ENCODE data around the gene RHOU.

RHOU gene

DNA sequence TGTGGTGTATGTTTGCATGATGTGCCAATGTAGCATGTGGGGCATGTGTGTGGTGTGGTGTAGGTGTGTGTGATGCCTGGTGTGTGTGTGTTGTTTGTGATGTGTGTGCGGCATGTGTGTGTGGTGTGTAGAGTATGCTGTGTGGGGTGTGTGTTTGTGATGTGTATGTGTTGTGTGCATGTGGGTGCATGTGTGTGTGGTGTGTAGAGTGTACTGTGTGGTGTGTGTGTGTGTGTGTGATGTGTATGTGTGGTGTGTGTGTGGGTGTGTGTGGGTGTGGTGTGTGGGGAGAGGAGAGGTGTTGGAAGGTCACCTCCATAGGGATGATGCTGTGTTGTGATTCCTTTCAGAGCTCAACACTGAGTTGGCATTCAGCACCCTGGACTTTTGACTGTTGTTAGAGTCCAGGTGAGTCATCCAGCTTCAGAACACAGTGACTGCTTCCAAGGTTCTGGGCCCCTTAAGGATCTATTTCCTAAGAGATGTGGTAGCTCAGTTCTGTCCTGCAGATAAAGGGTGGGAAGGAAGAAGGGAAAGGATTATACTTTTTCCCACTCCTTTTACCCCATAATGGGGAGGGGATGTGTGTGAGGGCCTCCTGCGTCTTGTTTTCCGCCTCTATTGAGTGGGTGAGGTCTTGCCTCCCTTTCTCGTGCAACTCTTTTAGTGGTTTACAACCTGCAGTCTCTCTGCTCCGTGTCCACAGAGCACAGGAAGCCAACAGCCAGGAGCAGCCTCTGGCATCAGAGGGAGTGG lies 47.6 kb downstream of the RHOU start:
- in situ Hi-C loops (cut with HindIII; ENCODE audit: low sequenced_read_pairs) = no loop called here

DNA sequence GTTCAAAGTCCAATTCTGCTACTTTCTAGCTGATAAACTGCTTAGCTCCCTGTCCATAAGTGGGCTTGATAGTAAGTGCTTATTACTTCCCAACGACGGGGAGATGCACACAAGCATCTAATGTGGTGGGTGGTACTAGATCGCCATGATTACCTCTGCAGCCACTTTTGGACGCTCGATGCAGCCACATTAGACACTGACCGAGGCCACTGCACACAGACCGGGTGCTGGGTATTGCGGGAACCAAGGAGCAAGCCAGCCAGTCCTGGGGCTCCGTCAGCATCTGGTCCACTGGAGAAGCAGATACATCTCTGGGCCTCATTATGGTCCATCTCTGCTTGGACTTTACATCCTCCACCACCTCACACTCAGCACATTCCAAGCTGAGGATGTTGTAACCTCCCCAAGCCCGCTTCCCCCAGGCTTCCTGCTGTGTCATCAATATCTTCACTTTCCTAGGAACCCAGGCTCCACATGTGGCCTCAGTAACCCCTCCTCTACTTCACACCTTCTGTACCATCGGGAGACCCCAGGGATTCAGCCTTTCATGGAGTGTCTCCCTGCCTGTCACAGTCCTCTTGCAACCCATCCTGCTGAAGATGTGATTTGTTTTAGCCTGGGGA lies 48.2 kb downstream of the RHOU start:
- in situ Hi-C loops (cut with HindIII; ENCODE audit: low sequenced_read_pairs) = no loop called here

DNA sequence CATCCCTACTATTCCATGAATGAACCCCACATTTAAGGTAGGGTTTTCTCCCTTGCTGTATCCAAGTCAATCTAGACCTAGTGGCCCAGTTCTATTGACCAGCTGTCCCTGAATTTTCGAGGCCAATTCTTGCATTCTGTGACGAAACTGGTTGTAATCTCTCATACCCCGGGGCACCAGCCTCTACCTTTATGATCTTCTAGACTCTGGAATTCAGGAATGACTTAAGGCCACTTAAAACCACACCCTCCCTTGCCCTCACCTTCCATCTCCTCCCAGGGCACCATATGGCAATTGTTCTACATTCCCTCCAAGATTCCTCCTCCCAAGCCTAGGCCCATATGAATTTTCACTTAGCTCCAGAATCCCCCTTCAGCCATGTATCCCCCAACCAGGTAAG lies 48.9 kb downstream of the RHOU start:
- in situ Hi-C loops (cut with HindIII; ENCODE audit: low sequenced_read_pairs) = no loop called here

DNA sequence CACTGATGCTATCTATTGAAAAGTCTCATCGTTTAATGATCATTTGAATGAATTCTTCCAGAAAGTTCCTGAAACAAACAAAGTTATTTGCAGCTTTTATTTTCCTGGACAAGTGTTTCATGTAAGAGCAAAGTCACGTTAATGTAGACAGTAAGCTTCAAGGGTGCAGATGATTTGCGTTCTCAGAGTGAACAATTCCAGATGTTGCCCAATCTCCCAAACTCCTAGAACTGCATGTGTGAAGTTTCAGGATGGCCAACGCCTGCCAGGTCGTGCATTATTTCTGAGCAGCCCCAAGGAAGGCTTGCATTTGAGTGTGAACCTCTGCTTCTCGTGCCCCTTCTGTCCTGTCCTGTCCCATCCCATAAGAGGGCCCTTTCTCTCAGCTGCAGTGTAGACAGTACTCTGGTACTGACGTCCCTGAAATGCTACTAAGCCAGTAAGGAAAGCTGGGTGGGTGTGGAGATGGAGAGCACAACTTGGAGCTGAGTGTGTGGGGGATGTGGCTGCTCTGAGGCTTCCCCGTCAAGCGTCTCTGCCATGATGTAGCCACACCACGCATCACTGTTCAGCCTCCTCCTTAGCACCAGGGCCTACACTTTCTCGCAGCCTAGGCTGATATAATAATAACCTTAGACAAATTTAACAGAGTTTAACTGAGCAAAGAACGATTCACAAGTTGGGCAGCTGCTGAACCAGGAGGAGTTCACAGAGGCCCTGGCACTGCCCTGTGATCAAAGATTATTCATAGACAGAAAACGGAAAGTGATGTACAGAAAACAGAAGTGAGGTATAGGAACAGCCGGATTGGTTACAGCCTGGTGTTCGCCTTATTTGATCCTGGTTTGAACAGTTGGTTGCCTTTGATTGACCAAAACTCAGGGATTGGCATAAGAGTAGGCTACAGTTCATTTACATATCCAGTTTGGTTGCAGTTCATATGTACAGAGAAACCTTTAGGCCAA lies 50.4 kb downstream of the RHOU start:
- in situ Hi-C loops (cut with HindIII; ENCODE audit: low sequenced_read_pairs) = no loop called here

DNA sequence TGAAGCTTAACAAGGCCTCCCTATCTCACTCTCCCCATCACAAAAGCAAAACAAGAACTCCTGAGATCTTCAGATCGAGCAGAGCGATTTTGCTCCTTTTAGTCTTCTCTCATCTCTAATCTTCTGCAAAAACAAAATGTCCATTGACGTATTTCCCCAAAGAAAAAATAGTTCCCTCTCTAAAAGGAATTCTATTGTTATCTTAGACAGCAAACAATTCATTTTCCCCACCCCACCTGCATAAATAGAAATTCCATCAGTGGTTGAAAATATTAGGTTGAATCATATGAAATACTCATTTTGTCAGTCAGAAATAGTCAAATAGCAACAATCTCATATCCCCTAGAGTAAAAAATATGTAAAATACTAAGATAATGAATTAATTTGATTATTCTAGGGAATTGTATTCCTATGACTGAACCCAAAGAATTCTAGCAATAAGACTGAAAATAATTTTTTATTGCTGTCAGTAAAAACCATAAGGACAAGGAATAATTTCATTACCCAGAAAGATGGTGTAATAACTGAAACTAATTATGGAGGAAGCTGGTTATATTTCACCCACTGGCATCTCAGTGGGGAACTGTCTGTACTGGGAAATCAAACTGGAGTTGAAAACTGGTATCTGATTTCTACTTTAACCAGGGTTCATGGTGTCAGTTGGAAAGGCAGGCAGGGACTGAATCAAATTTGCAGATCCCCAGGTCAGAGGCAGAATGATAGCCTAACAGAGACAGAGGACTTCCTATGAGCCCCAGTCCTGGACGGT lies 51.3 kb downstream of the RHOU start:
- in situ Hi-C loops (cut with HindIII; ENCODE audit: low sequenced_read_pairs) = no loop called here

DNA sequence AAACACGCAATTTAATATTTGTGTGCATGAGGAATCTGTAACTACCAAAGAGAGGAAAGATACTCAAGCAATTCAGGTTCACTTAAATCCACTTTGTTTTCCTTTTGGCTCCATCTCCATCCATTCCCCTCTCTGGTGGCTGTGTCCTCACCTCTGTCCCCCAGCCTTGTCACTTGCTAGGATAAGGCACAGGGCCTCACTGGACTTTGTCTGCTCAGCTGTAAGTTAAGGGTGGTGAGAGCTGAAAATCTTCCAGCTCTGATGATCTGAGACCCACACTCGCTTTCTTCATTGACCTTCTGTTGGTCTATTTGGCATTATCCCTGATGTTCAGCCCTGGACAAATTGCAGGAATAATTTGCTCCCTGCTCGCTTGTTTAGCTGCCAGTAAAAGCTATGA lies 56.5 kb downstream of the RHOU start:
- in situ Hi-C loops (cut with HindIII; ENCODE audit: low sequenced_read_pairs) = no loop called here

DNA sequence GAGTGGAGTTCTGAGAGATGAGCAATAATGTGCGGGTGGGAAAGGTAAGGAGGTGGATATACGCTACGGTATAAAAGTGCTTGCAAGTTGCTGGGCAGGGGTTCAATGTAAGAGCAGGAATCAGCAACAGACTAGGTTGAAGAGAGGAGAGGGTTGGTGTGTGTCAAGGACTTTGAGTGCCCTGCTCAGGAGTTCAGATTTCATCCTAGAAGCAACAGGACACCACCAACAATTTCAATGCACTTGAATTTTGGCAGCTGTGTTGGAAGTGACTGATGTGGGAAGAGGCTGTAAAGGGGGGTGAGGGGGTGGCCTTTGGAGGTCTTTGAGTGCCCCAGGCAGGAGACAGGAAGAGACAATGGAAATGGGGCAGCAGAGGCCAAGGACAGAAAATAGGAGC lies 57.3 kb downstream of the RHOU start:
- in situ Hi-C loops (cut with HindIII; ENCODE audit: low sequenced_read_pairs) = no loop called here

DNA sequence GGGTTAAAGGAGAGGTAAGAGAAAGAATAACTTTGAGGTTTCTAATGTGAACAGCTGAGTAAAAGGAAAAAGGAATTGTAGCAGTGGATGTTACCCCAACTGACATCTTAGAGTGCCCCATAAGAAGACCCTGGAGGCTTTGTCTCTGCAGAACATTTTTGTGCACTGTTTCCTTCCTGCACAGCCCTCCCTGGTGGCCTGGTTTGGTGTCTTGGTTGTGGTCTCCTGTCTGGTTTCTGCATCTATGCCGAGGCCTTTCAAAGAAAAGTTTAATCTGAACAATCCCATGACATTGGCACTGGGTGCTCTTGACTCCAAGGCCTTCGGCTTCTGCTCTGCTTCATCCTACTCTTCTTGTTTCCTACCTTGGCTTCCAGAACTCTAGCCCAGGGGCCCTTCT lies 57.8 kb downstream of the RHOU start:
- in situ Hi-C loops (cut with HindIII; ENCODE audit: low sequenced_read_pairs) = no loop called here

DNA sequence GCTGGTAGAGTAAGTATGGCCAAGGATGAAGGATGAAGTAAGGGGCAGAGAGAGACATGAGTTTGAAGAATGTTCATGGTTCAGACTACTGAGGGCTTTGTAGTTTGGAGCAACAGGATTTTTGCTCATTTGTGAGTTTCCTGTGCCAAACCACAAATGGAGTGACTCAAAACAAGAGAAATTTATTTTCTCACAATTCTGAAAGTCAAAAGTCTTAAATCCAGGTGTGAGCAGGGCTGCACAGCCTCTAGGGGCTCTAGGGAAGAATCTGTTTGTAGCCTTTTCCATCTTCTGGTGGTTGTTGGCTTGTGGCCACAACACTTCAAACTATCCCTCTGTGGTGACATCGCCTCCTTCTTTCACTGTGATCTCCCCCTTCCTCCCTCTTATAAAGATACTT lies 58.9 kb downstream of the RHOU start:
- in situ Hi-C loops (cut with HindIII; ENCODE audit: low sequenced_read_pairs) = no loop called here

DNA sequence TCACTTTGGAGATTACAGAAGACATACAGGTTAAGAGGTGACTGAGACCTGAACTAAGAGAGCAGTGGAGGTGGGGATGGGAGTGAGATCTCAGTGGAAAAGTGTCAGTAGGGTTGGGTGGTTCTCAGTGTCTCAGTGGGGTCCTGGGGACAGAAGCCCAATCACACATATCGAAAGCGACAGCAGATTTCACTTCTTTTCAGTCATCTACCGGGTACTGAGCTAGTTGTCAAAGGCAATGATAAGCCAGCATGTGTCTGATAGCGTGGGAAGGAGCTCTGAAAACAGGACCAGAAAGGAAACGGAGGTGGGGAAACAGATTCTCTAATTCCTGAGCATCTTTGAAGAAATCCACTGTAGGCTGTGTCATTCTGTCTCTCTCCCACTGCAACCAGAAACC lies 59.5 kb downstream of the RHOU start:
- in situ Hi-C loops (cut with HindIII; ENCODE audit: low sequenced_read_pairs) = loop anchor here (5.0 kb wide), 1 partner anchor 67 kb away; no protein-coding TSS in a partner anchor

DNA sequence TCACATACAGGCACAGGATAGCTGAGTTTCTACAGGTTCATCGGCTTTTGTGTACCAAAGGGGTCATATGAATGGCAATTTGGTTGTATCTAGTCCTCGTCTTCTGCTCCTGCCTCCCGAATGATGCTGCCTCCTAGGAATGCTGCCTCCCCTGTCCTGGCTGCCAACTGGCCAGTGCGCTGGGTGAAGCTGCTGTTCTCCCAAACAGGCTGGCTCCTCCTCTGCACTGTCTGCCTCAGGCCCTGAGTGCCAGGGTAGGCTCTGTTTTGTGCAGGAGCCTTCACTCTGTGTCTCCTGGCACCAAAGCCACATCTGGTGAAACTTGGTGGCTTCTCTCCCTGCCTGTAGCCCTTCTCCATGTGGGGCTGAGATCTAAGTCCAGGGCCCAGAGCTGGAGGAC lies 60.3 kb downstream of the RHOU start:
- in situ Hi-C loops (cut with HindIII; ENCODE audit: low sequenced_read_pairs) = loop anchor here (5.0 kb wide), 1 partner anchor 67 kb away; no protein-coding TSS in a partner anchor

All from endothelial cell of hepatic sinusoid (primary cell).